ENCODE results near the gene ZGRF1. TPM values are rescaled to one million over a fixed set of nuclear protein-coding genes. Genes with fewer than 3 reads are reported as not detected.

Gene ZGRF1
- total RNA-seq, 3 donors from 2014 or later (not counting 1 experiment from before 2014, with no cell fraction given) = 13.0 to 25.9 (median 20.0) TPM

- H3K27me3 Mint-ChIP-seq (ENCODE audit: low read depth in 2 of 2) = no peaks in the 10 kb centered on the region
- DNase-seq = no peak
- Histone ChIP-seq H3K27me3 (ENCODE audit: control insufficient read depth, insufficient read depth, low read length) (no peaks in the 10 kb centered on the region), H3K27ac (ENCODE audit: low read length) (no peak overlapping the region), H3K4me1 (ENCODE audit: control insufficient read depth, insufficient read depth, low read length) (no peaks in the 10 kb centered on the region), H3K36me3 (ENCODE audit: control insufficient read depth, insufficient read depth, low read length) (peaks cover 95% of the 10 kb centered on the region), H3K4me3 (ENCODE audit: low read length) (no peak overlapping the region), H3K9me3 (ENCODE audit: control insufficient read depth, insufficient read depth, low read length) (no peaks in the 10 kb centered on the region)
- peaks cover 9% of the 10 kb centered on the region for H3K36me3 Mint-ChIP-seq
- H3K9me3 Mint-ChIP-seq = no peaks in the 10 kb centered on the region
- no peak for ATAC-seq
- intact Hi-C loops (cut with micrococcal nuclease) = no loop called here
- no peaks in the 10 kb centered on the region for H3K4me1 Mint-ChIP-seq
- no peak overlapping the region for H3K4me3 Mint-ChIP-seq
- no peak overlapping the region for H3K27ac Mint-ChIP-seq
- TF ChIP-seq CTCF (IDR thresholded peaks at IDR 0.05) = no peak
These were observed 14.9 kb upstream of the ZGRF1 start for GRCh38 chr4:112651641-112652040.

GRCh38 chr4:112650332-112650731, 13.6 kb upstream of the ZGRF1 start:
- 93% methylated on average over 3 of the region's 4 CpGs for WGBS (ENCODE audit: insufficient coverage)

DNA sequence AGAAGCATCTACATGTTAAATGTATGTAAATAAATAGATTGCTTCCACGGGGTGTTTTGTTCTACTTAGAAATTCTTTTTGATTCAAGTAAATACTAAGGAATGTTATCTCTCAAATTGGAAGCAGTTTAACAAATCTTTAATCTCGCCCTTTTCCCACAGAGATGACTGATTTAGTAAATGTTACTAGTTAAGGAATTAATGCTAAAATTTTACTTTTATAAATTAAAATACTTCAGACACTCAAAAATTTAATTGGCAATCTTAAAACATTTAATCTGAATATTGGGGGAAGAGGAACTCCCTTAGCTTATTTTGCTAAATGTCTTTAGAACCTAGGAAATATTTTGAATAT, 12.3 kb upstream of the ZGRF1 start:
- ATAC-seq (no peak), DNase-seq (no peak)
- intact Hi-C loops (cut with micrococcal nuclease) = no loop called here
- no peak overlapping the region for H3K4me3 Mint-ChIP-seq
- WGBS (ENCODE audit: insufficient coverage) = no CpG with 5 or more reads among the region's 2 CpGs
- Histone ChIP-seq H3K36me3 (ENCODE audit: control insufficient read depth, insufficient read depth, low read length) (peaks cover 87% of the 10 kb centered on the region), H3K4me1 (ENCODE audit: control insufficient read depth, insufficient read depth, low read length) (no peaks in the 10 kb centered on the region), H3K9me3 (ENCODE audit: control insufficient read depth, insufficient read depth, low read length) (no peaks in the 10 kb centered on the region), H3K27me3 (ENCODE audit: control insufficient read depth, insufficient read depth, low read length) (no peaks in the 10 kb centered on the region), H3K4me3 (ENCODE audit: low read length) (no peak overlapping the region), H3K27ac (ENCODE audit: low read length) (no peak overlapping the region)
- H3K27ac Mint-ChIP-seq = no peak overlapping the region
- TF ChIP-seq CTCF (IDR thresholded peaks at IDR 0.05) = no peak
- H3K36me3 Mint-ChIP-seq = peaks cover 9% of the 10 kb centered on the region
- no peaks in the 10 kb centered on the region for H3K27me3 Mint-ChIP-seq (ENCODE audit: low read depth in 2 of 2)
- no peaks in the 10 kb centered on the region for H3K4me1 Mint-ChIP-seq
- no peaks in the 10 kb centered on the region for H3K9me3 Mint-ChIP-seq

More at GRCh38 chr4:112650332-112650731, 13.6 kb upstream of the ZGRF1 start:
- TF ChIP-seq CTCF (IDR thresholded peaks at IDR 0.05) = no peak
- Histone ChIP-seq H3K36me3 (ENCODE audit: control insufficient read depth, insufficient read depth, low read length) (peaks cover 92% of the 10 kb centered on the region), H3K9me3 (ENCODE audit: control insufficient read depth, insufficient read depth, low read length) (no peaks in the 10 kb centered on the region), H3K4me3 (ENCODE audit: low read length) (no peak overlapping the region), H3K4me1 (ENCODE audit: control insufficient read depth, insufficient read depth, low read length) (no peaks in the 10 kb centered on the region), H3K27me3 (ENCODE audit: control insufficient read depth, insufficient read depth, low read length) (no peaks in the 10 kb centered on the region), H3K27ac (ENCODE audit: low read length) (no peak overlapping the region)
- DNase-seq = no peak
- intact Hi-C loops (cut with micrococcal nuclease) = no loop called here
- Mint-ChIP-seq H3K27me3 (ENCODE audit: low read depth in 2 of 2) (no peaks in the 10 kb centered on the region), H3K27ac (no peak overlapping the region), H3K4me3 (no peak overlapping the region), H3K4me1 (no peaks in the 10 kb centered on the region), H3K36me3 (peaks cover 9% of the 10 kb centered on the region), H3K9me3 (no peaks in the 10 kb centered on the region)
- no peak for ATAC-seq

GRCh38 chr4:112648263-112649054, 11.8 kb upstream of the ZGRF1 start:
- H3K9me3 ChIP-seq (ENCODE audit: control insufficient read depth, insufficient read depth, low read length) = no peaks in the 10 kb centered on the region
- no peak for ATAC-seq
- Mint-ChIP-seq H3K9me3 (no peaks in the 10 kb centered on the region), H3K27ac (no peak overlapping the region), H3K36me3 (peaks cover 9% of the 10 kb centered on the region), H3K4me1 (peaks cover 0 to 2% of the 10 kb centered on the region in 2 donors), H3K27me3 (ENCODE audit: low read depth in 2 of 2) (no peaks in the 10 kb centered on the region), H3K4me3 (no peak overlapping the region)
- intact Hi-C loops (cut with micrococcal nuclease) = no loop called here
- no peak for DNase-seq
- no peak for TF ChIP-seq CTCF (IDR thresholded peaks at IDR 0.05)
- no peak overlapping the region for H3K27ac ChIP-seq (ENCODE audit: low read length)
- no peak overlapping the region for H3K4me3 ChIP-seq (ENCODE audit: low read length)
- H3K27me3 ChIP-seq (ENCODE audit: control insufficient read depth, insufficient read depth, low read length) = no peaks in the 10 kb centered on the region
- peaks cover 81% of the 10 kb centered on the region for H3K36me3 ChIP-seq (ENCODE audit: control insufficient read depth, insufficient read depth, low read length)
- 100% methylated on average over 2 of the region's 3 CpGs for WGBS (ENCODE audit: insufficient coverage)
- H3K4me1 ChIP-seq (ENCODE audit: control insufficient read depth, insufficient read depth, low read length) = no peaks in the 10 kb centered on the region
